ENCODE results near the gene KRT75.

KRT75 gene

DNA sequence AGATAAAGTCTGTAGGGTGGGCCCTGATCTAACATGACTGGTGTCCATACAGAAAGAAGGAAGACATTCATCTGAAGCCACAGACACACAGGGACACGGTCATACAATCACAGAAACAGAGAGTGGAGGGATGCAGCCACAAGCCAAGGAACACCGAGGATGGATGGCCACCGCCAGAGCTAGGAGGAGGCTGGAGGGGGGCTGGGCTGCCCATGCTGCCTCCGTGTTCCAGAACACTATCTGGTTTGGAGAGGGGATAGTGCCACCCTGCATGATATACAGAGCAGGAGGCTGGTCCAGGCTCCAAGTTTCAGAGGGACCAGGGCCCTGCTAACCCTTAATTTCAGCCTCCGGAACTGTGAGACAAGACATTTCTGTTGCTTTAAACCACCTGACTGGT is 8.7 kb downstream of the KRT75 start:
- TF ChIP-seq CTCF (IDR thresholded peaks at IDR 0.05; ENCODE audit: low read depth, low read length), result no peak
- Histone ChIP-seq H3K27me3 (peaks cover 13% of the 10 kb centered on the region), H3K36me3 (no peaks in the 10 kb centered on the region)

GRCh38 chr12:52423661-52424500 is 10.3 kb downstream of the KRT75 start:
- no peak for DNase-seq
- Histone ChIP-seq H3K4me1 (no peaks in the 10 kb centered on the region), H3K9me3 (no peaks in the 10 kb centered on the region), H3K36me3 (no peaks in the 10 kb centered on the region), H3K4me3 (ENCODE audit: low read depth, low read length) (no peak overlapping the region), H3K27me3 (peaks cover 5% of the 10 kb centered on the region)
- no peak for TF ChIP-seq CTCF (IDR thresholded peaks at IDR 0.05; ENCODE audit: low read depth, low read length)

More for the DNA sequence above, 8.7 kb downstream of the KRT75 start:
- H3K9me3 ChIP-seq, result no peaks in the 10 kb centered on the region
- no peak for DNase-seq
- H3K4me3 ChIP-seq (ENCODE audit: low read depth, low read length), result no peak overlapping the region
- H3K4me1 ChIP-seq, result no peaks in the 10 kb centered on the region

DNA sequence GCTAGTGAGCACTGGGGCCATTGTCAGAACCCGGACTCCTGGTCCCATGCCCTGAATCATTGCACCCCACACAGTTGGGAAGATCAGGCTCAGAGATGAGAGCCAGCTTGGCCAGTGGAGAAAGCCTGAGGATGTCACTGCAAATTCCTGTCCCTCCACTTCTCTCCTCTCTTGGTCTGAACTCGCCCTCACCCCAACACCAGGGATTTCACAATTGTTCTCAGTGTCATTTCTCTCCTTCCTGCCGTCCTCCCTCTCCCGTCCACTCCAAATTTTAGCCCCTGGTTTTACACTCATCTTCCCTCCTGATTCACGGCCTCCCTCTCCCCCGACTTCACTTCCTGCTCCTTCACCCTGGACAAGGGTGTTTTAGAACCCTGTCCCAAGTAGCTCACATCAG is 11.1 kb downstream of the KRT75 start:
- no peak for DNase-seq
- TF ChIP-seq CTCF (IDR thresholded peaks at IDR 0.05; ENCODE audit: low read depth, low read length), result no peak
- H3K4me3 ChIP-seq (ENCODE audit: low read depth, low read length), result no peak overlapping the region
- no peaks in the 10 kb centered on the region for H3K9me3 ChIP-seq
- H3K36me3 ChIP-seq, result no peaks in the 10 kb centered on the region
- H3K27me3 ChIP-seq, result peaks cover 5% of the 10 kb centered on the region
- H3K4me1 ChIP-seq, result no peaks in the 10 kb centered on the region

- Histone ChIP-seq H3K4me3 (ENCODE audit: low read depth, low read length) (no peak overlapping the region), H3K4me1 (no peaks in the 10 kb centered on the region), H3K36me3 (no peaks in the 10 kb centered on the region), H3K27me3 (no peaks in the 10 kb centered on the region), H3K9me3 (no peaks in the 10 kb centered on the region)
- no peak for TF ChIP-seq CTCF (IDR thresholded peaks at IDR 0.05; ENCODE audit: low read depth, low read length)
- DNase-seq, result no peak
Observed at GRCh38 chr12:52419656-52420055, 14.5 kb downstream of the KRT75 start.

GRCh38 chr12:52418576-52419110 is 15.5 kb downstream of the KRT75 start:
- H3K4me1 ChIP-seq, result no peaks in the 10 kb centered on the region
- no peaks in the 10 kb centered on the region for H3K9me3 ChIP-seq
- no peaks in the 10 kb centered on the region for H3K27me3 ChIP-seq
- no peak overlapping the region for H3K4me3 ChIP-seq (ENCODE audit: low read depth, low read length)
- no peak for DNase-seq
- TF ChIP-seq CTCF (IDR thresholded peaks at IDR 0.05; ENCODE audit: low read depth, low read length), result no peak
- no peaks in the 10 kb centered on the region for H3K36me3 ChIP-seq

GRCh38 chr12:52417740-52418139 is 16.4 kb downstream of the KRT75 start:
- Histone ChIP-seq H3K9me3 (no peaks in the 10 kb centered on the region), H3K4me1 (no peaks in the 10 kb centered on the region), H3K36me3 (no peaks in the 10 kb centered on the region), H3K4me3 (ENCODE audit: low read depth, low read length) (no peak overlapping the region), H3K27me3 (no peaks in the 10 kb centered on the region)
- TF ChIP-seq CTCF (IDR thresholded peaks at IDR 0.05; ENCODE audit: low read depth, low read length), result no peak
- DNase-seq, result no peak
